ENCODE data around the gene MAN2A2. TPM values are rescaled to one million over a fixed set of nuclear protein-coding genes. Genes with fewer than 3 reads are reported as not detected.

The MAN2A2 gene
- total and polyA plus RNA-seq, 9 of the 15 experiments (the other 6 are each of a cell fraction or from before 2014, with no cell fraction given): 7.3 to 151 (median 43.4) TPM

- peak; percentile 50; the same call in 1 of the 2 replicates for TF ChIP-seq GABPA (tag; conservative IDR thresholded peaks at IDR 0.05; ENCODE audit: low read depth)
- TF ChIP-seq TBP (optimal IDR thresholded peaks at IDR 0.05; ENCODE audit: low read depth, low read length): peak; percentile 77
- no peak for TF ChIP-seq PHF20 (IDR thresholded peaks at IDR 0.05; ENCODE audit: partially characterized antibody)
- TF ChIP-seq, protein P1, sequence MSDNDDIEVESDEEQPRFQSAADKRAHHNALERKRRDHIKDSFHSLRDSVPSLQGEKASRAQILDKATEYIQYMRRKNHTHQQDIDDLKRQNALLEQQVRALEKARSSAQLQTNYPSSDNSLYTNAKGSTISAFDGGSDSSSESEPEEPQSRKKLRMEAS (CRISPR knock-in tag; IDR thresholded peaks at IDR 0.05): 0 out of 2 replicates have a peak, but pooled peaks have one; percentile 12
- TF ChIP-seq CBFA2T3 (IDR thresholded peaks at IDR 0.05): peak; percentile 39
- TF ChIP-seq, protein P2, sequence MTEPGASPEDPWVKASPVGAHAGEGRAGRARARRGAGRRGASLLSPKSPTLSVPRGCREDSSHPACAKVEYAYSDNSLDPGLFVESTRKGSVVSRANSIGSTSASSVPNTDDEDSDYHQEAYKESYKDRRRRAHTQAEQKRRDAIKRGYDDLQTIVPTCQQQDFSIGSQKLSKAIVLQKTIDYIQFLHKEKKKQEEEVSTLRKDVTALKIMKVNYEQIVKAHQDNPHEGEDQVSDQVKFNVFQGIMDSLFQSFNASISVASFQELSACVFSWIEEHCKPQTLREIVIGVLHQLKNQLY (CRISPR knock-in tag; conservative IDR thresholded peaks at IDR 0.05): no peak
- TF ChIP-seq, protein P3, sequence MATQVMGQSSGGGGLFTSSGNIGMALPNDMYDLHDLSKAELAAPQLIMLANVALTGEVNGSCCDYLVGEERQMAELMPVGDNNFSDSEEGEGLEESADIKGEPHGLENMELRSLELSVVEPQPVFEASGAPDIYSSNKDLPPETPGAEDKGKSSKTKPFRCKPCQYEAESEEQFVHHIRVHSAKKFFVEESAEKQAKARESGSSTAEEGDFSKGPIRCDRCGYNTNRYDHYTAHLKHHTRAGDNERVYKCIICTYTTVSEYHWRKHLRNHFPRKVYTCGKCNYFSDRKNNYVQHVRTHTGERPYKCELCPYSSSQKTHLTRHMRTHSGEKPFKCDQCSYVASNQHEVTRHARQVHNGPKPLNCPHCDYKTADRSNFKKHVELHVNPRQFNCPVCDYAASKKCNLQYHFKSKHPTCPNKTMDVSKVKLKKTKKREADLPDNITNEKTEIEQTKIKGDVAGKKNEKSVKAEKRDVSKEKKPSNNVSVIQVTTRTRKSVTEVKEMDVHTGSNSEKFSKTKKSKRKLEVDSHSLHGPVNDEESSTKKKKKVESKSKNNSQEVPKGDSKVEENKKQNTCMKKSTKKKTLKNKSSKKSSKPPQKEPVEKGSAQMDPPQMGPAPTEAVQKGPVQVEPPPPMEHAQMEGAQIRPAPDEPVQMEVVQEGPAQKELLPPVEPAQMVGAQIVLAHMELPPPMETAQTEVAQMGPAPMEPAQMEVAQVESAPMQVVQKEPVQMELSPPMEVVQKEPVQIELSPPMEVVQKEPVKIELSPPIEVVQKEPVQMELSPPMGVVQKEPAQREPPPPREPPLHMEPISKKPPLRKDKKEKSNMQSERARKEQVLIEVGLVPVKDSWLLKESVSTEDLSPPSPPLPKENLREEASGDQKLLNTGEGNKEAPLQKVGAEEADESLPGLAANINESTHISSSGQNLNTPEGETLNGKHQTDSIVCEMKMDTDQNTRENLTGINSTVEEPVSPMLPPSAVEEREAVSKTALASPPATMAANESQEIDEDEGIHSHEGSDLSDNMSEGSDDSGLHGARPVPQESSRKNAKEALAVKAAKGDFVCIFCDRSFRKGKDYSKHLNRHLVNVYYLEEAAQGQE (IDR thresholded peaks at IDR 0.05; ENCODE audit: borderline replicate concordance): no peak
- TF ChIP-seq, protein P3 (CRISPR knock-in tag; IDR thresholded peaks at IDR 0.05; ENCODE audit: low read depth): peak; percentile 6; the same call in 1 of the 2 replicates
- peak; percentile 64; the same call in 1 of the 2 replicates for TF ChIP-seq NR4A1 (CRISPR knock-in tag; IDR thresholded peaks at IDR 0.05)
- TF ChIP-seq NR4A1 (tag; IDR thresholded peaks at IDR 0.05): no peak
- peak; percentile 76 for TF ChIP-seq NFIC (IDR thresholded peaks at IDR 0.05)
- TF ChIP-seq SLC30A9 (CRISPR knock-in tag; IDR thresholded peaks at IDR 0.05): no peak
- no peak for TF ChIP-seq CBX2 (IDR thresholded peaks at IDR 0.05; ENCODE audit: insufficient read depth, low read length, poor library complexity, severe bottlenecking)
- peak; percentile 47; the same call in 1 of the 2 replicates for TF ChIP-seq MTA3 (IDR thresholded peaks at IDR 0.05; ENCODE audit: borderline replicate concordance)
- TF ChIP-seq FOXP1 (CRISPR knock-in tag; IDR thresholded peaks at IDR 0.05): peak; percentile 58; the same call in 1 of the 2 replicates
- no peak for TF ChIP-seq PRMT5 (CRISPR knock-in tag; IDR thresholded peaks at IDR 0.05)
- TF ChIP-seq MYC (IDR thresholded peaks at IDR 0.05; ENCODE audit: low read depth, low read length): no peak
- 0 out of 2 replicates have a peak, but pooled peaks have one; percentile 49 for TF ChIP-seq MYC (CRISPR knock-in tag; IDR thresholded peaks at IDR 0.05; ENCODE audit: borderline replicate concordance, low read depth)
- TF ChIP-seq SIN3B (IDR thresholded peaks at IDR 0.05; ENCODE audit: low read depth): peak; percentile 10; the same call in 1 of the 2 replicates
Measured at GRCh38 chr15:90902840-90903732, at the start of gene MAN2A2 (continued).
